ENCODE data around the gene CDC42SE2.

- TF ChIP-seq, protein P1, sequence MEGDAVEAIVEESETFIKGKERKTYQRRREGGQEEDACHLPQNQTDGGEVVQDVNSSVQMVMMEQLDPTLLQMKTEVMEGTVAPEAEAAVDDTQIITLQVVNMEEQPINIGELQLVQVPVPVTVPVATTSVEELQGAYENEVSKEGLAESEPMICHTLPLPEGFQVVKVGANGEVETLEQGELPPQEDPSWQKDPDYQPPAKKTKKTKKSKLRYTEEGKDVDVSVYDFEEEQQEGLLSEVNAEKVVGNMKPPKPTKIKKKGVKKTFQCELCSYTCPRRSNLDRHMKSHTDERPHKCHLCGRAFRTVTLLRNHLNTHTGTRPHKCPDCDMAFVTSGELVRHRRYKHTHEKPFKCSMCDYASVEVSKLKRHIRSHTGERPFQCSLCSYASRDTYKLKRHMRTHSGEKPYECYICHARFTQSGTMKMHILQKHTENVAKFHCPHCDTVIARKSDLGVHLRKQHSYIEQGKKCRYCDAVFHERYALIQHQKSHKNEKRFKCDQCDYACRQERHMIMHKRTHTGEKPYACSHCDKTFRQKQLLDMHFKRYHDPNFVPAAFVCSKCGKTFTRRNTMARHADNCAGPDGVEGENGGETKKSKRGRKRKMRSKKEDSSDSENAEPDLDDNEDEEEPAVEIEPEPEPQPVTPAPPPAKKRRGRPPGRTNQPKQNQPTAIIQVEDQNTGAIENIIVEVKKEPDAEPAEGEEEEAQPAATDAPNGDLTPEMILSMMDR (IDR thresholded peaks at IDR 0.05): no peak
- TF ChIP-seq EP300 (IDR thresholded peaks at IDR 0.05): no peak
- TF ChIP-seq POLR2A (IDR thresholded peaks at IDR 0.05): no peak
Observed at GRCh38 chr5:131268758-131269370, 5.0 kb downstream of the CDC42SE2 start.
